Retina (tissue), 1 donor: ENCODE measurements around the gene KLHDC7A.
"Not testable (repeated sequence)": the region's sequence is repeated elsewhere in the genome, so short reads cannot be mapped to it uniquely, and the experiment has no call there.

ENCODE experiments used
- DNase-seq: peaks from one replicate; pipeline ENCODE4 v3.0.0-alpha.2; 2016

The KLHDC7A gene

DNA sequence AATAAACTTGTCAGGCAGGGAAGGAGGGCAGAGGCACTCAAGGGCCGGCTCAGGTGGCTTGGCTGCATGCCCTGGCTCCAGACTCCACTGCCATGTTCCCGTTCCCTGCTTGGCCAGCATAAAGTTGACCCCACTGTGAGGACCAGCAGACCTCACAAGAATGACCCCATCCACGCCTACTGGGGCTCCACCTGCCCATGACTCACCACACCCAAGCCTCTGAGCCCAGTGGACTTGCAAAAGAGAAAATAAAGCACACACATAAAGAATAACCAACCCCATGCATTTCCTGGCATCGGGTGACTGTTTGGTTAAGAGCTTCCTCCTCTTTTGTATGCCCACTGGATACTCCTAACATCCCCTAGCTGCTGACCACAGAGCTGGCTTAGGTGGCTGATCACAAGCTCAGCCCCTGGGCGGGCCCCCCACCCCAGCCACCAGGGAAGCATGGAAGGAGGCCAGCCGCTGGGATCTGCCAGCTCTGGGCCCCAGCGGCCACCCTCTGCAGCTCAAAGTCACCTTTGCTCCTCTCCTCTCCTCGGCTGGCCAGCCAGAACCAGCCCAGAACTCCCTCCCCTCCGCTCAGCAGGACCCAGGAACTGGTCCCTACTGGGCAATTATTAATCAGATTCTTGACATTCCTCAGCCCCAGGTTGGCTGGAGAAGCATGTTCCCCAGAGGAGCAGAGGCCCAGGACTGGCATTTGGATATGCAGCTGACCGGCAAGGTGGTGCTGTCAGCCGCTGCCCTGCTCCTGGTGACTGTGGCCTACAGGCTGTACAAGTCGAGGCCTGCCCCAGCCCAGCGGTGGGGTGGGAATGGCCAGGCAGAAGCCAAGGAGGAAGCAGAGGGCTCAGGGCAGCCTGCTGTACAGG lies at the start of gene KLHDC7A:
Gene KLHDC7A, plus strand, starts transcription at position 616 of the 875 bp plus-strand sequence. Its CDS starts 52 bp downstream, at position 668.
- DNase-seq = peak; percentile 60

DNA sequence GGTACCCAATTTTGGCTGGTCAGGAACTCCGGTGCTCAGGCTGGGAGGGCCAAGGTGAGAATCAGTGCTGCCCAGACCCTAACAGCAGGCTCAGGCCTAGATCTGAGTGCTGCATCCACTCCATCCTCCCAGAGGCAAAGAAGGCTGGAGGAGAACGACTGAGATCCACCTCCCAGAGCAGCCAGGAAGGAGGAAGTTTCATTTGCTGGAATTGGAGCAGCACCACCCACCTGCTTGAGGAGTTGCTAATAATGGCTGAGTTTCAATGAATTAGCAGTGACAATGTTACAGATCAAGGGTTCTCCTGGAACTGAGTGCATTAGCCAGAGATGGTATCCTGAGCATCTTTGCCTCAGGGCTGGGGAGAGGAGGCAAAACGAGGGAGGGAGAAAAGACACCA lies 46.7 kb upstream of the KLHDC7A start:
- no peak for DNase-seq

DNA sequence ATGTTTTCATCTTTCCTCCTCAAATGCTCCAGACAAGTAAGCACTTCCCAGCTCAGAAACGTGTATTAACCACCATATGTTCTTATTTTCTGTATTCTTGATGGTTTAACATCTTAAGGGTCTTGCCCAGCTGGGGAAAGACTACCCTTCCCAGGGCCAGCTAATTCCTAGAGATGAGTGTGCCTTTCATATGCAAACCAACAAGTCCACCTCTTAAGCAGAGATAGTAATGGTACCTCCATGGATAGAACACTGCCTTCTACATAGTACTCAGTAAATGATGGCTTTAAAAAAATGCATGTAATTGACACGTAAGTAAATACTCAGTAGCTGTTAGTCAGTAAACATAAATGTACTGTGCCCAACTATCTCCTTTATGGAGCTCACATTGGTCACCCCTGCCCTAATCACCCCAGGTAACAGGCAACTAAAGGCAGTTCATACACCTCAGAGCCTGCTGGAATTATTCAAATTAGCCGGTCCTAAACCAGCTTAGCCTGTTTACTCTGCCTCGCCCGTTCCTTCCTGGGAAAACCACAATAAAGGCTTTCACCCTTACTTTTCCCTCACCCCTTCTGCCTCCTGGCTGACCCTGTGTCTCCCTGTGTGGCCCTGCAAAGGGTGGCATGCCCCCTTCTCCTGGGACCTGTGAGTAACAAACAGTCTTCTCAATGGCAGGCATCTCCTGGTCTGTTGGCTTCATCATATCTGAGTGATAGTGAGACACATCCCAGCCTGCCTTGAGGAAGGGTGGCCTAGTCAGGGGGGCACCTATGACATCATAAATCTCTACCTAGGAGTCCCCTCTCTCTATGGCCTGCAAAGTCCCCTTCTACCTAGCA lies 40.1 kb upstream of the KLHDC7A start:
- no peak for DNase-seq

DNA sequence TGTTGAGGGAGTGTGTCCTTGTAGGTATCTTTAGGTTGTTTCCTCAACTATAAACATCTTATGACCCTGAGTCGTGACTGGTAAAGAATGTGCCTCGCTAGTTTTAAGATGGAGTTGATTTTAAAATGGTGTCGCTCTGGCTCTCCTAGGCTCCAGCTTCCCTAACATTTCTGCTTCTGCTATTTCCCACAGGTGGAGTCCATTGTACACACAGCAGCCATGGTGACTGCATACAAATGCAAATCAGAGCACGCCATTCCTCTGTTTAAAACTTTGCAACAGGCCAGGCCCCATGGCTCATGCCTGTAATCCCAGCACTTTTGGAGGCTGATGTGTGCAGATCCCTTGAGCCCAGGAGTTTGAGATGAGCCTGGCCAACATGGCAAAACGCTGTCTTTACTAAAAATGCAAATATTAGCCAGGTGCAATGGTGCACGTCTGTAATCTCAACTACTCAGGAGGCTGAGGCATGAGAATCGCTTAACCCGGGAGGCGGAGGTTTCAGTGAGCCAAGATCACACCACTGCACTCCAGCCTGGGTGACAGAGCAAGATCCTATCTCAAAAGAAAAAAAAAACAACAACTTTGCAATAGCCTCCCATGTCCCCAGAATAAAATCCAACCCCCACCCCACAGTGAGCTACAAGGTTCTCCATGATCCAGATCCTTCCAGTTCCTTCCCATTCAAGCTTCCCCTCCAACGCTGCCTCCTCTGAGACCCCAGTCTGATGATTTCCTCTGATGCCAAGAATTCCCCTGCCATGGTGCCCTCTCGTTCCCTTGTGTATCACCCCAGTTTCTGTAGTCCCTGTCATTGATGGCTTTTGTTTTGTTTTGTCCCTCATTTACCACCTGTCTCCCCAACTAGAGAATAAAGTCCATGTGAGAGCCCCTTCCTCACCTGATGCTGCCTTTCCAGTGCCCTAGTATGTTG lies 36.9 kb upstream of the KLHDC7A start:
- DNase-seq = no peak

DNA sequence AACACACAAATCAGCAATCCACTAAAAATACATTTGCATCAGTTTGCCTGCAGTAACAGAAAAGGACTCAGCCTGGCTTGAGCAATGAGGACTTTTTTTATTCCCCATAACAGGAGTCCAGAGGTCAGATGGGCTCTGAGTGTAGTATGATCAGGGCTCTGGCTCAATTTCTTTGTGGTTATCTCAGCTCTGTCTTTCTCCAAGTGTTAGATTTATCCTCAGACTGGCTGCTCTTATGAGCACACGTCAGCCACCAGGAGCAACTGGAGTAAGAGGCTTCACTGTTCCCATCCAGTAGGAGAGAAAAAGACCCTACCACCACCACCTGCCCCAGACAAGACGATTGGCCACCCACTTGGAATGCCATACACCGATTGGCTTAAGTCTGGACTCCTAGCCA lies 36.2 kb upstream of the KLHDC7A start:
- no peak for DNase-seq

DNA sequence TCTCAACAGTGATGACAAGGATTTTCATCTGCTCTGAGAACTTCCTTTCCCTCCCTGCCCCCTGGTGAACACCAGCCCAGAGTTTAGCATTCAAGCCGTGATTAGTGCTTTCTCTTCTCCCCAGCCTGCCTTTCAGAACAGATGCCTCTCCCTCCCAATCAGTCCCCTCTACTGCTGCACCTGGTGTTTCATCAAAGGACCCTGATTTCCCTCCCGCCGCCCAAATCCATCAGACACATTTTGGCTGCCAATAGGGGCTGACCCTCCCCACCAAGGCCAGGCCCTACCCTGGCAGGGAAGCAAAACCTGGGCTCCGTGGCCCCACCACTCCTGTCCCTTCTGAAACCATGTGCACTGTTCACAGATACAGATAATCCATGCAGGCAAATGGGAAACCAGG lies 34.0 kb upstream of the KLHDC7A start:
- DNase-seq = no peak

DNA sequence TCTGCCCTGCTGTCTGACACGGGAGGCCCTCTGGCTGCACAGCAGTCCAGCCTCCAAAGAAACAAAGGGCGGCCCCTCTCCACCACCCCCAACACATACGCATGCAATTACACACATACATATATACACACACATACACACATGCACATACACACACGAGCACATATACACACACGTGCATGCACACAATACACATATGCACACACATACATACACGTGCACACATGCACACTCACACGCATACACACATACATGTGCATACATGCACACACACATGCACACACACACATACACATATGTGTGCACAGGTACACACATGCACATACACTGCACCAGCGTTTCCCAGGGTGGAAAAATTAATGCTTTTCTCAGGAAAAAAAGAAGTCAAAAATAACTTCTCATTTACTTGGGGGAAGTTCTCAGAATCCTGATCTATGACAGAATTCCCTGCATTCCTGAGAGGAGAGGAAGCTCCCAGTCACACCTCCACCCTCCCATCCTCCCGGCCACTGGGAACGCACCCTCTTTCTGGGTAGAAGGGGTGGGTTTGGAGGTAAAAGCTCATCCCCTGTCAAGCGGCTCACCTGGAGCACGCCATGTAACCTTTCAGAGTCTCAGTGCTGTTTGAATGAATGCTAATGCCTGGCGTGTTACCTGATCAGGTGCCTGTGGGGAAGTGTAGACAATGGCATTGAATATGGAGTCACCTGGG lies 33.1 kb upstream of the KLHDC7A start:
- no peak for DNase-seq

DNA sequence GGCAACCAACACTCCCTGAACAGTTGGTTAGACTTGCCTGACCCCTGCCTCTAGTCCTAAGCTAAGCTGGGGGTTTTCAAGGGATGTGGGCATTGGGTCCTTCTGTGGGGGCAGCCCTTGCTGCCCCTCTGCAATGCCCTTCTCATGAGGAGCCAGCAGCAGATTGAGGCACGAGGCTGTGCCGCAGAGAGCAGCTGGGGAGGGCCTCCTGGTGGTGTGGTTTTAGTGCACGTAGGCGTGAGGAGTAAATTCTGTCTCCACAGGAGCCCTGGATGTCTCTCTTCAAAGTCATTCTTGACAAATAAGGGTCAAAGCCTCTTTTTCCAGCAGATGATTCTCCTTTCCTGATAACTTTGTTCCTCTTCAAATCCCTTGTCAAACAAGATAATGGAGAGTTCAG lies 31.8 kb upstream of the KLHDC7A start:
- no peak for DNase-seq

DNA sequence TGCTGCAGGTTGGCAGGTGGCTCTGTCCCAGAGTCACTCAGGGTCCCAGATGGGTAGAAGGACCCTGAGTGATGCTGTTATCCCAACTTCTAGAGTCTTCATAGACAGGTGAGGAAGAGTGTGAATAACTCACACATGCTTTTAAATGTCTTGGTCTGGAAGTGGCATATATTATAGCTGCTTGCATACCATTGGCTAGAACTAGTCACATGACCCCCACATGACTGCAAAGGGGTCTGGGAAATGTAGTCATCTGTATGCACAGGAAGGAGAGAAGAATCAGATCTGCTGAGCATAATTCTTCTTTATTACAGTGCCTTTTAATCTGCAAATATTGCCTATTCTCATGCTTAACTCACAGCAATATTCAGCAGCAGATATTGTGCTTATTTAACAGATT lies 28.2 kb upstream of the KLHDC7A start:
- no peak for DNase-seq

DNA sequence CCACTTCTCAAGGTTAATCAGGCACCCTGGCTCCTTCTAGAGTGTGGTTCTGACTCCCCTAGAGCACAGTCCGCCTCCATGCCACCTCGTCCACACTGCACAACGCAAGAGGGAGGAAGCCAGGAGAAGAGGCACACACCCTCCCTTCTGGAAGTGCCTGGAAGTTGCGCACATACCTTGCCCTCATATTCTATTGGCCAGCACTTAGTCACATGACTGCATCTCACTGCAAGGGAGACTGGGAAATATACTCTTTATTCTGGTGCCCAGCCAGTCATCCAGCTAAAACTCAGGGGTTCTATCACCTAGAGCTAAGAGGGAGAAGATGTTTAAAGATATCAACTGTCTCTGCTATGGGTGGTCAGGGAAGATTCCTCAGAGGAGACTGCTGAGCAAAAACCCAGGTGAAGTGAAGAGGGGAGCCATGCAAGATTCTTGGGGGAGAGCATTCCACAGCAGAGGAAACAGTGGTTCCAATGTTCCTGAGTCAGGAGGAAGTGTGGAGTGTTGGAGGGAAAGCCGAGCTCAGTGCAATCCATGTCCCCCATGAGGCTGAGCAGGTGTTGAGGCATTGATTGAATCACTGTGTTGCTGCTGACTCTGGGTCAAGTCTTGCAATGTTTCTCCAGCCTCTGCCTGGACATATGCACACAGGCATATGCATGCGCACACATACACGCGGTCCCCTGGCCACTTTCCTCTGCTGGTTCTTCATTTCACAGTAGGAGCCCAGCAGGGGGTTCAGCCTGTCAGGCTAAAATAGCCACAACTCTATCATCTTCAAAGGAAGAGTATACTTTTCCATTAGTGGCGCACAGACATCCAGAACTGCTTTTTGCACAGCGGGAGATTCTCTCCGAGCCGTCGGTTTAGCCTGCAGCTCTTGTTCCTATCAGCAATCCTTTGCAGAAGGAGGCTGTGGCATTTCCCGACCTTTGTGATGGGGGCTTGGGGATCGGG lies 22.3 kb upstream of the KLHDC7A start:
- DNase-seq = peak; percentile 68

DNA sequence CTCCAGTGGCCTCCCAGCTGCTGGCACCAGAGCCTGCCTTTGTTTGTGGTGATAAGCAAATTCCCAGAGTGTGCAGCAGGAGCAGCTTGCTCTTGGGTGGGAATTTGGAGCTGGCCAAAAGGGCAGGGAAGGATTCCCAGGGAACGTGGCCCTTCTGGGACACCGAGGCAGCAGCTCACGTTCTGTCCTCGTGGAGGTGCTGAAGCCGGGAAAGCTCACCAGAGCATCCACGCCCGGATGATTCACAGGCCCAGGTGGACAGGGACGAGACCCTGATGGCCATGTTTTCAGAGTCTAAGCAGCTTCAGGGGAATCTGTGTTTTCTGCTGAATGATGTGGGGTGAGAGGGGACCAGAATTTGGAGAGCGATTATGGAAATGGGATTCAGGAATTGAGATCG lies 19.1 kb upstream of the KLHDC7A start:
- DNase-seq = no peak

DNA sequence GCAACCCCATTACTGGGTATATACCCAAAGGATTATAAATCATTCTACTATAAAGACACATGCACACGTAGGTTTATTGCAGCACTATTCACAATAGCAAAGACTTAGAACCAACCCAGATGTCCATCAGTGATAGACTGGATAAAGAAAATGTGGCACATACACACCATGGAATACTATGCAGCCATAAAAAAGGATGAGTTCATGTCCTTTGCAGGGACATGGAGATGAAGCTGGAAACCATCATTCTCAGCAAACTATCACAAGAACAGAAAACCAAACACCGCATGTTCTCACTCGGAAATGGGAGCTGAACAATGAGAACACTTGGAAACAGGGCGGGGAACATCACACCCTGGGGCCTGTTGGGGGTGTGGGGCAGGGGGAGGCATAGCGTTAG lies 18.2 kb upstream of the KLHDC7A start:
- not testable (repeated sequence) for DNase-seq

DNA sequence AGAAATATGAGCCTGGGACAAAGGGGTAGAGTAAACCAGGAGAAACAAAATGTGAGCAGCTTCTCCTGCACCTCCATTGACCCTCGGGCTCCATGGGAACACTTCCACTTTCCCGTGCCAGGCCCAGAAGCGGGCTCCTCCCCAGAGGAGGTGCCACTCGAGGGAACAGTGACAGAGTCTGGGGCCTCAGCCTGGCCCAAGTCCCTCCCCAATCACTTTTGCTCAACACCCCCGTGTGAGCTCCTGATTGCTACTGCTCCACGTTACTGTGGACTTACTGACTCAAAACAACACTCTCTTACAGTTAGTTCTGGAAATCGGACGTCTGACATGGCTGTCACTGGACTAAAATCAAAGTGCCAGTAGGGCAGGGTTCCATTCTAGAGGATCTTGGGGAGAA lies 17.7 kb upstream of the KLHDC7A start:
- DNase-seq = no peak

DNA sequence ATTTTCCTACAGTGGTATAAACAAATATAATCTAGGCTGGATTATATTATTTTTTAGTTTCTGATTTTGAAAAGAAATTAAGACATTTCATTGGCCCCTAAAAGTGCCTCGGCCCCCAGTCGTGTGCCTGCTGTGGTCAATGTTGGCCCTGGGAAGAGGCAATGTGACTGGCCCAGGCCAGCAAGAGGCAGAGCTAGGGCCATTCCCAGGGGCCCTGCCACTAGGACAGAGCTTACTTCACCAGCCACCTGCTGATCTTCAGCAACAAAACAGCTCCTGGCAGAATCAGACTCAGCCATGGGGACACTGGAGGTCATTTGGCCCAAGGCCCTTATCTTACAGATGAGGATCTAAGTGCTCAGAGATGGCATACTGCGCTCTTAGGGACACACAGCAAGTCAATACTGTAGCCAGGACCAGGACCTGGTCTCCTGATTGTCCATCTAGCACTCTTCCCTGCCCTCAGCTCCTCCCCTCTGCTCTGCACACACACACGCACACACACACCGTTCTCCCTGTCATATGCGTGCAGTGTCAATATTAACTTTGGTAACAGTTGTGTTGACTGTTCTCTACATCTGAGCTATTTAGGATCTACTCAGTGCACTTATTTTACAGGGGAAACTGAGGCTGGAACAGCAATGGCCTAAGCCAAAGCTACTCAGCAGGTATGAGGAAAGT lies 16.6 kb upstream of the KLHDC7A start:
- no peak for DNase-seq

DNA sequence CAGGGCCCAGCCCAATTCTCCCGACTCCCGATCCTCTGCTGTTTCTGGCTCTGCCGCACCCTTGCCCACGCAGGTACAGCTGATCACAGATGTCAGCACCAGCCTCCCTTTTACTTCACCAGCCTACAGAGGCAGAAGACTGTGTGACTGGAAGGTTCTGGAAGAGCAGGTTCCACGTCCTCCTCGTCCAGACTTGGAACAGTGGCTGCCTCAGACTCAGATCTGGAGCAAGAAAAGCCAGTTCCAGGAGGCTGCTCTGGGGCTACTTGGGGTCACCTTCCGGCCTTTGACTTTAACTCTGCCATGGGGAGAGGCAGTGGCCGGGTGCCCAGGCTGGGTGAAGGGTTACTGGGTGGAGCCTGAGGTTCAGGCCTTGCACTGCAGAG lies 16.1 kb upstream of the KLHDC7A start:
- no peak for DNase-seq

DNA sequence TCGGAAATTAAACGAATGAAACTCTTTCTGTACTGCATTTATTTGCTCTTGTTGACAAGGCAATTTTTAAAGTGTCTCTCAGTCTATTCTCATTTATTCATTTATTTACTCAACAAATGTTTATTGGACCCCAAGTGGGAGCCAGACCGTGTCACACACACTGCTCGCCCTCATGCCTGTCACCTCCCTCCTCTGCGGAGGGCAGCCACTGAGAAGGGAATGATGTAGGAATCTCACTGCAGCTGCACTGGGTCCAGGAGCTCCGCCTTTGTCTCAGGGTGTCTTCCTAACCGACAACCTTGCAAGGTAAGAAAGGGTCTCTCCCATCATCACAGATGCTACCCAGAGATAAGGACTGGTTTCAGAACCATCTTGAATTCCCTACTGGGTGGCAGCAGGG lies 14.1 kb upstream of the KLHDC7A start:
- no peak for DNase-seq

DNA sequence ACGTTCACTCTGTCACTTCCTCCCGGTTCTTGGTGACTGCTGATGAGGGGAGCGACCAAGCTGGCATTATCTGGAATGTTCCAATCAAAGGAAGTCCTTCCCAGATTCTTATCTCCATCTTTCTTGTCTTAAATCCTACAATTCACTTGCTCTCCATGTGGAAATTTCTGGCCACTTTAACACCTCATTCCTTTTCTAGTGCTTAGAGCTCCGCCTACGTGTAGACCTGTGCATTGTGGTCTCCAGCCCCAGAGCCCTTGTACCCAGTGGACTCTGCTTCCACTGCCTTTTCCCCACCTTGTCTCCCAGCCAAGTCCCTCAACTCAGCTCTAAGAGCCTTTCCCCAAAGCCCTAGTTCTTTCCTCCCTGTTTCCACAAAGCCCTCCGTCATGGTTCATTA lies 12.2 kb upstream of the KLHDC7A start:
- DNase-seq = no peak

DNA sequence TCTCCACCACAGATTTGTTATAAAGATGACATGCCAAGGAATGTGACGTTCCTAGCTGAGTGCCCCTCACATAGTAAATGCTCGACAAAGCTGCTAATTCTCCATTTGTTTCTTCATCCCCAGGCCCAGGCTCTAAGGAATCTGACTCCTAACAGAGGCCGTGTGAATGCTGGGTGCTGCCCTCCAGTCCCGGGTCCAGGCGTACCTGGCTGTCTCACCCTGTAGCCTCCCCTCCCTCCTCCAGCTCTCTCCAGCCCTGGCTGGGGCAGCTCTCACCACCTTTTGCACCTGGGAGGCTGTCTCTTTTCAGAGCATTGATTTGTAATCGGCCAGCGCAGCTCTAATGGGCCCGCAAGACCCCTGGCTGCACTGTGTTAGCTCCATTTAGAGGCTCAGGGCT lies 11.2 kb upstream of the KLHDC7A start:
- DNase-seq = no peak

DNA sequence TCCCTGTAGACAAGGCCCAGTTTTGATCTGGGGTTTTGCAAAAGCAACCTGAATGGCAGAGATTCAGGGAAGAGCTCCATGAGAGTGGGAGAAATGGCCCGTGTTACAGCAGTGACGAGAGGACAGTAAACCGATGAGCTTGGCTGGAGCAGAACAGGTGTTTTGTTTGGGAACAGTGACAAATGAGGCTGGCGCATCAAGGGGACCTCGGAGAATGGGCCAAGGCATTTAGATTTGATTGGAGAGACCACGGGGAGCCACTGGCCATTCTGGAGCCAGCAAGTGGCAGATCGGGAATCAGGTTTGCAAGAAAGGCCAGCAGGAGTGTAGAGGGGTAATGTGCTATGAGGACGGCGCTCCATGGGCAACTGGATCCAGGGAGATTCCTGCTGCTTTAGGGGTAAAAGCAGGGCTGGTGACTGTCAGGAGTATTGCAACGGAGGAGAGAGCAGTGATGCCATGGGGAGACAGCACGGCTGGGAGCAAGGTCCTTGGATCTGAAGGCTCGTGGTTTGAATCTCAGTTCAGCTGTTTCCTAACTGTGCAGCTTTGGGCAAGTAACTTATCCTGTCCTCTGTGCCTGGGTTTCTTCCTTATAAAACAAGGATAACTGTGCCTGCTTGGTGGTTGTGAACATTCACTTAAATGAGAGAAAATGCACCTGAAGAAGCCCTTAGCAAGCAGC lies 9.9 kb upstream of the KLHDC7A start:
- DNase-seq = no peak
